GM21717 (cell line): ENCODE results near the gene WDR36.

Experiments used
- ATAC-seq: cut with Tn5 transposase; IDR thresholded peaks from one replicate; pipeline ENCODE4 v1.9.1; 2021; ENCODE audit warnings: mild to moderate bottlenecking, moderate library complexity; ENCODE audit not compliant: unreplicated experiment

Gene WDR36

DNA sequence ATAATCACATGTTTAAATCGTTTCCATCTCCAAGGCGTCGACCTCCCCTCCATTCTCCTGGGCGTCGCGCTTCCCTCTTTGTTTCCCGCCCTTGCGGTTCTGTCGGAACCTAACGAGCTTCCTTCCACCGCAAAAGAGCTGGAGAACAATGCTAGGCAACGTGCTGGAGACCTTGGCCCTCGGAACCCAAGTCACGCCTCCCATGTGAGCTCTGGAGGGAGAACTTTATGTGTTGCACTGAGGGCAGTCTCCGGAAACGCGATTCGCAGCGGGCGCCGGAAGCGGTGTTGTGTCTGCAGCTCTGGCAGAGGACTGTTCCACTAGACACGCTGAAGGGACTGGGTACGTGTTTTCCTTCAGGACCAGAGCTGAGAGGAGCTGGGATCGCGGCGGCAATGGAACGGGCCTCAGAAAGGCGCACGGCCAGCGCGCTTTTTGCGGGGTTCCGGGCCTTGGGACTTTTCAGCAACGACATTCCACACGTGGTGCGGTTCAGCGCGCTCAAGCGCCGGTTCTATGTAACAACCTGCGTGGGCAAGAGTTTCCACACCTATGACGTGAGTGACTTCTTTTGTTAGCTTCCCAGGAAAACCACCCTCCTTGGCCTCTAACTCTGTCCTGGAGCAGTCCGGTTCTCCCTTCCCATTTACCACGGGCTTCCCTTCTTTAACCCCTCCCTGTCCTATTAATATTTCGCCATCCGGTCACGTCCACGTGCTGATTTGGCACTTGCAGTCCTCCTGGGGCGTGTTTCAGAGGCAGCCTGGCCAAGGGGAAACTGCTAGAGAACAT lies at the start of gene WDR36:
TSS of gene WDR36 (plus strand) at position 287 of the 792 bp plus-strand sequence. CDS start at position 396, 109 bp downstream.
- ATAC-seq: peak; percentile 98

DNA sequence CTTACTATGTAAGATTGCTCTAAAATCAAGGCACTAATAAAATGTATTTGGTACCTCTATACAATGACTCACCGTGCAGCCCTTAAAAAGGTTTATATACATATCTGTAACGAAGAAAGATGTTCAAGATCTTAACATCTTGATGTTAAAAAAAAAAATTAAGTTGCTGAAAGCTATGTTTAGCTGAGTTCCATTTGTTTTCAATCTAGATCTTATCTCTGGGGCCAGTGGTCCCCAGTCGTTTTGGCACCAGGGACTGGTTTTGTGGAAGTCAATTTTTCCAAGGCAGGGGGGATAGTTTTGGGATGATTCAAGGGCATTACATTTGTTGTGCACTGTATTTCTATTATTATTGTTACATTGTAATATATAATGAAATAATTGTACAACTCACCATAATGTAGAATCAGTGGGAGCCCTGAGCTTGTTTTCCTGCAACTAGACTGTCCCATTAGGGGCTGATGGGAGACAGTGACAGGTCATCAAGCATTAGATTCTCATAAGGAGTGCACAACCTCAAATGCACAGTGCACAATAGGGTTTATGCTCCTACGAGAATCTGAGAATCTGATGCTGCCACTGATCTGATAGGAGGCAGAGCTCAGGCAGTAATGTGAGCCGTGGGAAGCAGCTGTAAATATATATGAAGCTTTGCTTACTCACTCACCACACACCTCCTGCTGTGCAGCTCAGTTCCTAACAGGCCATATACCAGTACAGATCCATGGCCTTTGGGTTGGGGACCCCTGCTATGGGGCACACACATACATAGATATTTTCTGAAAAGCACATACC lies 48.2 kb upstream of the WDR36 start:
- no peak for ATAC-seq

DNA sequence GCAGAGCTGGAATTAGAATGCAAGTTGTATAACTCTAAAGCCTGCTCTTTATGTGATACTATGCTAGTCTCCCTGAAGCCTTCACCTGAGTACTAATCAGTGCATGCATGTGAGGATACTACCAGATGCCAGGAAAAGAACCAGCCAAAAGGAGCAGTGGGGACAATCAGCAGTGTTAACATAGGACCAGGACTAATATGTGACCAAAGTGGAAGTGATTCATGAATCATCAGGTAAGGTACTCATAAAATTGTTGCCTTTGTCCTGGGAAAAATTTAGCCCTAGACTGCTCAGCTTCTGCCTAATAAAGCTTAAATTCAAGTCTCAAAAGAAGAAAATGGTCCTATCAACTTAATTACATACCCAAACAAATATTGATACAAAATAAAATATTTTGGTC lies 34.1 kb upstream of the WDR36 start:
- no peak for ATAC-seq

DNA sequence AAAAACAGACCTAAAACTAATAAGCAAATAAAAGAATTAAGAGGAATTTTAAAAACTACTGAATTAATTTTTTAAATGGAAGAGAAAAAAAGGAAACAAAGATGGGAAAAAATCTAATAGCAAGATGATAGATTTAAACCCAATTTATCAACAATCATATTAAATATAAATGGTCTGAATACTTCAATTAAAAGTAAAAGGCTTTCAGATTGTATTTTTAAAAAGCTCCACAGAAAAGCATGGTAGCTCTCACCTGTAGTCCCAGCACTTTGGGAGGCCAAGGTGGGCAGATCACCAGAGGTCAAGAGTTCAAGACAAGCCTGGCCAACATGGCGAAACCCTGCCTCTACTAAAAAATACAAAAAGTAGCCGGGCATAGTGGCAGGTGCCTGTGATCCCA lies 32.0 kb upstream of the WDR36 start:
- ATAC-seq: no peak

DNA sequence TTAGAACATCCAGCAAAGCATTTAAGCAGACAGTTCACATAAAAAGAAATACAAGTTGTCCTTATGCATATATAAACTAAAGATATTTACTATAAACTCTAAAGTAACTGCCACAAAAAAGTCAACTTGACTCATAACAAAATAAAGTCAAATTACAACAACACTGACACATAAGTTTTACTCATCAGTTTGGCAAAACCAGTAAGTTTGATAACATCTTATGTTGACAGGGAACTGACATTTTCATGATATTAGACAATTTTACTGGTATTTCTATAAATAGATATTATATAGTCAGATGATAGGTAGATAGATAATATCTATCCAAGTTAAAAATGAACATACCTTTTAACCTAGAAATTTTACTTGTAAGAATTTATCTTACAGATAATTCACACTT lies 30.5 kb upstream of the WDR36 start:
- no peak for ATAC-seq

DNA sequence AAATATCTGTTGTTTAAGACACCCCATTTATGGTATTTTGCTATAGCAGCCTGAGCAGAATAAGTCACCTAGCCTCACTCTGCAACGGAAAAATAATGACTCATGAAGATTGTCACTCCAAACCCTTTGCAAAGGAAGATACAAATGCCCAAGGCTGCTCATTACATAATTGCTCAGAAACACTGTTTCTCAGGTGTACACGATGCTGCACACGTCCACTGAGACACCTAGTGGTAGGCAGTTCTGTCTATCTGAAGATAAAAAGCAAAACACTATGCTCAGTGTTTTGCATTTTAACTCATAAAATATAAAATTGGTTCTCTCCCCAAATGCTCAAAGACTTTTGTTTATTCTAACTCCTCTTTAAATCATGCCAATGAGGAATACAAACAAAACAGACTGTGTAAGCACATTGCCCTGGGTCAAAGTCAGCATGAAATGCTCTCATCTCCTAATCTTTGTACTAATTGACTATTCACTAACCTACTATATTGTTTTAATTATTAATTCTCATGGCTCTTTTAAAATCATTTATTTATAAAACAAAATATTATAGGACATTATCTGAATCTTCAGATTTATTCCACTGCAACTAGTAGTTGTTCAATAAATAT lies 28.3 kb upstream of the WDR36 start:
- ATAC-seq: peak; percentile 85

DNA sequence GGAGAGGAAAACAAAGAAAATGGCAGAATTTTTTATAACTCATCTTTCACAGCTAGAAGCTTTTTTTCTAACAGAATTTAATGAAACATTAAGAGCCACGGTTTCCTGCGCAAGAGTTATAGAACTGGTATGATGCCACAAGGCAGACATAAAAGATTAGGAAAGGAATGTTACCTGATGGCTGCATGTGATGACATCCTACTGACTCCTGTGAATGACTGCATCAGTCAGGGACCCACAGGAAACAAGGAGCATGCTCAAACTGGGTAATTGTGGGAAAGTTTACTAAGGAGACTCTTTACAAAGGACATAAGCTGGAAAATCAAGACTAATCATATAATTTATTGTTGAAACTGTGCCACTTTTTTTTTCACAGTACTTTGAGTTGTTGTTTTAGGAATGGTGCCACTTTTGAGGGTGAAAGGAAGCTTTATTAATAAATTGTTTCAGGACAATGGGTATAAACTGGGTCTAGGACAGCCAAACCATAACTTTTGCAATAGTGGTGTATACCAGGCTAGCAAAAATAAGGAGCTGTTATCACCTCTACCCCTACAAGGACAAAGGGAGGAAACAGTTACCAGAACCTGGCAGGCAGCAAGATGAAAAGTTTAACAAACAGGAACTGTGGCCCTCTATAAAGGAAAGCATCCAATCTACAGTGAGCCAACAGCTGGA lies 25.7 kb upstream of the WDR36 start:
- ATAC-seq: no peak

DNA sequence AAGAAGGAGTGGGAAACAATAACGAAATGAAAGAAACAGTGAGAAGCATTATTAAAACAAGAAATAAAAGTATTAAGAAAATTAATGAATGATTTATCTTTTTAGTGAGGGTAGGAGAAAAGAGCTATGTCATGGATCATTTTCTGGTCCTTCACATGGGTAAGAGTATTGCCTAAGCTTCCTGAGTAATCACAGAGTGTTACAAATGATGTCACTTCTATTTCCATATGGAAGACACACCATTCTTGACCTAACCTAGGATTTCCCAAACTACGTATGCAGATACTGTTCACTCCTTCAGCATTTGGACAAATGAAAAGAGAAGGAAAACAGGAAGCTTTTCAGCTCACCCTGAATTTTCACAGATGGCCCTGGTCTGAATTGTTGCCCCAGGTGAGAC lies 23.9 kb upstream of the WDR36 start:
- no peak for ATAC-seq

DNA sequence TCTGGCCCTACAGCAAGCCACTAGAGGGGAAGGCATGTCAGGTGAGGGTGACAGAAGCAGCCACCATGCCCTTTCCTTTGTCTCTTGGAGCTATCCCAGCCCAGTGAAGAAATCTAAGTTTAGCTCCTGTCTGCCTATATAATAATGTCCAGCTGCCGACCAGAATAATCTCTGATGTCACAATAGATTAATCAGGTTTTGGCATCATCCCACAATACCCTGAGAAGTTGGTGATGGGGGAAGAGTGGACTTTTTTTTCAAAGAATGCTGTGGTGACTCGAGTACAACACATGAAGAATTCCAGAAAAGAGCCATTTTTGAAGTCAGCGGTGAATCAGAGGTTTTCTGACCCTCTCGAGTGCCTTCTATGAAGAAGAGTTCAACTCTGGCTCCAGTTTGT lies 22.3 kb upstream of the WDR36 start:
- no peak for ATAC-seq

DNA sequence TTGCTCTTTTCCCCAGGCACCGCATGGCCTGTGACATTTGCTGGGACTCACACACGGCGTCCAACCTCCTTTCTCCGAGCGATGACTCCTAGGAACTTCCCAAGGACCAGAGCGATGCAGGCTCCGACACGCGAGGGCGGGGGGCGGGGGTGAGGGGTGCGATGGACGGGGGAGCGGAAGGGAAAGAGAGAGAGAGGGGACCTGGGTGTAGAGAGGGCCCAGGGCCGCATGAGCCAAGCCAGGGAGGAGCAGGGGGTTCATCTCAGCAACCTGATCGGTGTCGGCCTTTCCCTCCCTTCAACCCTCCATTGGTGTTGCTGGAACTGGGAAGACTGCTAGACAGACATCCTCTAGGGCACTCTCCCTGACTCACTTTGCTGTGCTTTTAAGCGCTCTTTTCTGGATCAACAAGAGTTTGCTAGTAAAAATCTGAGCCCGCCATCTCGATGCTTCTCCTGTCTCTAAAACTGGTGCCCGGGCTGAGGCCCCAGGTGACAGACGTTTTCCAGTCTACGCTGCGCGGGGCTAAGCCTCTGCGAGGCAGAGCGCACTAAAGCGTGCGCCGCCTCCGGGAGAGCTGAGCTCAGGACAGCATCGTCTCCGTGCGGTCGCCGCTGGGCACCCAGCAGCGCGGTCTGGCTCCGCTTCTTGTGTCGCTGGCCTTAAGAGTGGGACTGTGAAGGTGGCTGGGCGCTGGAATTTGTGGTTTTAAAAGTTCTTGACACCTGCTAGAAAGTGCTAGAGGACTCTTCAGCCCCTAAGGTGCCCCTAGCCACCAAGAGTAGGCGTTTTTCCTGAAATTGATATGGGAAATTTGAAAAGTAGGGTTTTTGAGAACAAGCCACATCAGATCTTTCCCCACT lies 21.6 kb upstream of the WDR36 start:
- ATAC-seq: no peak

DNA sequence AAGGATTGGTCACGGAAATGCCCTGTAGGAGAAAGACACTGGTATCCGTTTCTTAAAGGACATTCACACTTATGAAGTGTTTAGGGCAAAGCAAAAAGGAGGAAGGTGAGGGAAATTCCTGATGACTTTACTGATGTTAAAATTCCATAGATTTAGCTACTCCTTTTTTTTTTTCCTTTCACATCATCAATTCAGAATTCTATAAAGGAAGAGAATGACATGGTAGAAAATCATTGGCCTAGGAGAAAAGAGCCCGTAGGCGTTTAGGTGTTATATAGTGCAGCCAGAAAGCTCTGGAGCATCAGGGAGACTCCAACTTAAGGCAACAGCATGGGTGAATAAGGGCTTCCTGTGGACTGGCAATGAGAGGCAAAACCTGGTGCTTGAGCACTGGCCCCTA lies 20.7 kb upstream of the WDR36 start, which contains the start of gene TSLP:
TSS of gene TSLP (plus strand) at position 301 of the 400 bp plus-strand sequence. CDS start 178 bp downstream, outside the sequence.
- ATAC-seq: no peak

DNA sequence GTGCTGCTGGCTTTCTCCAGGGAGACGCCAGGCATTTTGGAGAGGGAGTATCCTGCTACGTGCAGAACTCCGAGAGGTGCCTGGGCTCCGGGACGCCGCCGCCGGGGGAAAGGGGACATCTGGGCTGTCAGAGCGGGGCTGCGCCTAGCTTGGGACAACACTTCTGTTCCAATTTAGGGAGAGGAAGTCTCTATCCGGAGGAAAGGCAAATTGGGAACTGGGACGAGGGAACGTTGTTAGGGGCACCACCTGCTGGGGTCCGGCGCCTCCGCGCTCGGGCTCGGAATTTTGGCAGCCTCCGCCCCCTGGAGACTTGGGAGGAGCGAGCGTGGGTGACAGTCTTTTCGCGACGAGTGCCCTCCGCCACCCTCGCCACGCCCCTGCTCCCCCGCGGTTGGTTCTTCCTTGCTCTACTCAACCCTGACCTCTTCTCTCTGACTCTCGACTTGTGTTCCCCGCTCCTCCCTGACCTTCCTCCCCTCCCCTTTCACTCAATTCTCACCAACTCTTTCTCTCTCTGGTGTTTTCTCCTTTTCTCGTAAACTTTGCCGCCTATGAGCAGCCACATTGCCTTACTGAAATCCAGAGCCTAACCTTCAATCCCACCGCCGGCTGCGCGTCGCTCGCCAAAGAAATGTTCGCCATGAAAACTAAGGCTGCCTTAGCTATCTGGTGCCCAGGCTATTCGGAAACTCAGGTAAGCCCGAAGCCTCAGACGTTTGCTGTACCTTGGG lies 19.0 kb upstream of the WDR36 start:
- ATAC-seq: peak; percentile 83

DNA sequence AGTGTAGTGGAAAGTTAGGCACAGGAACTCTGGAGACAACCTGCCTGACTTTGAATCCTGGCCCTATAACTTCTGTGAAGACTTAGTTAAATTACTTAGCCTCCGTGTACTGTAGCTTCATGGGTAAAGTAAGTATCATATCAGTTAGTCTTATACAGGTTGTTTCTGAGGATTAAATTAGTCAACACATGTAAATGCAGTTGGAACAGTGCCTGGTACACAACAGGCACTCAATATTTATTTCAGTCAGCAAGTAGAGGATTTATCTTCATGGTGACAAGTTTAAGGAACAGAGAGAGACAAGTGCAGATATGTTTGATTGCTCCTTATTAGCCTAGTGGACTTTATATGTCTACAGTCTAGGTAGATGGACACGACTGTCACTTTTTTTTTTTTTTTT lies 17.9 kb upstream of the WDR36 start:
- ATAC-seq: no peak

DNA sequence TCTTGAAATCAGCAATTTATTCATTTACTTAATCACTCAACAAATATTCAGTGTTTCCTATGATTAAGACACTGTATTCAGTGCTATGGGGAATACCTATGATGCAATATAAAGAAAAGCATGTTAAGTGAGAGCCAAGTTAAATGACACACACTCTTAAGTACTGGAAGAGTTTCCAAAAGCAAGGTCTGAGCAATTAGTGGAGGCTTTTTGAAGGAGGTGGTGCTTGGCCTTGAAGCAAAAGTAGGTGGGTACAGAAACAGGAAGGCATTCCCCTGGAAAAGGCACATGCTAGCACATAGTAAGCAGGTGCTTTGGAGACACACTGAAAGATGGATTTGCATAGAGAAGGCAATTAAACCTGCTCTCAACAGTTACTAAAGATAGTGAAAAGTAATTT lies 16.6 kb upstream of the WDR36 start:
- ATAC-seq: no peak

DNA sequence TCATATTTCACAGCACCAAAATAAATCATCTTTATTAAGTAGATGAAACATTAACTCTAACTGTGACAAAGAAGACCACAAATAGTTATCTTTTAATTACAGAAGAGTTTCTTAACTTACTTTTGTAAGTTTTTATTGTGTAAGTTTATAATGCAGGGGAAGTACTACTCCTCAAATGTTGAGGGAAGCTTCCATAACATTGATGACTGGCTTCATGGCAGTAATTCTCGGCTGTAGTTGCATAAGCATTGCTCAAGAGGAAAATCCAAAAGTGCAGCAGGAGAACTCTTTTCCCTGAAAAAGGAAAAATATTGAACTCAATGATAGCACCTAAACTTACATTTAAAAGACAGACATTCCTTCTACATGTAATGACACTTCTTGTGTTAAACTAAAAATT lies 16.1 kb upstream of the WDR36 start:
- ATAC-seq: no peak

DNA sequence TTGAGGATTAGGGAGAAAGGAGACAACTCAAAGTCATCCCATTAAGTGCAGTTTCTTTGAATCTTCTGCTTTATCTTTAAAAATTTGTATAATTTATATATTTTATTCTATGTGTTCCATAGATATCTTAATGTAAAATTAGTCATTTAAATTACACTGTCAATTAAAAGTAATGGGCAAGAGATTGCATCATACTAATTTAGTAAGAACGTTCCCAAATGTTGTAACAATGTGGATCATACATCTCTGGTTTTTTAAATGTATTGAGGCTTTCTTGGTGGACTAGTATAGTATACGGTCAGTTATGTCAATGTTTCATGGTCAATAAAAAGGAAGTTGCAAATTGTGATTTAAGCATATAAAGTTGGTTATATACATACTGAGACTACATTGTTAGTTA lies 14.5 kb upstream of the WDR36 start:
- no peak for ATAC-seq

DNA sequence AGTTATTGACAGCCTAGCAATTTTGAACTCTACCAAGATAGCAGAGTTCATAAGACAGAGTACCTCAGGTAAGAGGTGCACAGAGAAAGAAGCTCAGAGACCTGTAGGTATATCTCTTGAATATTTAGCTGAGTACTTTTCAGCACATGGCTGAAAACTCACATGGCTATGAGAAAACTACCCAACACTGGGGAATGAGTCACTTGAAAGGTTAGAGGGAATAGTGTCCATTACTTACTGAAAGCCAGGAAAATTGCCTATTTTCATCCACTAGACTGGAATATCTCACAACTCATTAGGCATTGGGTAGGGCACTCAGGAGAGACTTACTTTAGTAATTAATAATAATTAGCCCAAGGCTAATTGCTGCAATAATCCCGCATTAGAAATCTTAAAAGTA lies 12.3 kb upstream of the WDR36 start:
- no peak for ATAC-seq

DNA sequence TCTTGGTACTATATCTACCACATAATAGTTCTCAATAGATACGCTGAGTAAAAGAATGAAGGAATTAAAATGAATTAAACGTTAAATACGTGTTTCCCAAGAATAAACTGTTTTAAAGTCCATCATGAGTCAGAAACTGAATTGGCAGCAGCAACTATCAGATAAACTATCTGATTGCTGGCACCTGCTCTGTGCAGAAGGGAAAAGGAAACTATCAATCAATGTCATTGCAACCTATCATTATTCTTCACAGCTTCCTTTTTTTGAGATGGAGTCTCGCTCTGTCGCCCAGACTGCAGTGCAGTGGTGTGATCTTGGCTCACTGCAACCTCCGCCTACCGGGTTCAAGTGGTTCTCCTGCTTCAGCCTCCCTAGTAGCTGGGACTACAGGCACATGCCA lies 8.8 kb upstream of the WDR36 start:
- ATAC-seq: no peak

DNA sequence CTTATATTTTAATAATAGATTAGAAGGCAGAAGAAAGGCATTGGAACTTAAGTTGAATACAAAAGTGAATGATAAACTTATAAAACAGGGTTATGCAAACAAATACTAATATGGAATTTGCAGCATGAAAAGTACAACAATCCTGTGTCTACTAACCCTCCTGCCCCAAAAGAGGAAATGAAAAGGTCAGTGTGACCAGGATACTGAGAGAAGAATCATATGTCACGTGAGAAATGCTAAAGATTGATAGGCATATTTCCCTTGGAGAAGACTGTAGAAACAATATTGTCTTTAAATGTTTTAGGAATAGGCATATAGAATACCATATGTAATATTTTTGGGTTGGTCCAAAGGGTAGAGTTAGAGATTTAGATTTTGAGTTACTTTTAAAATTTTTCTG lies 3.8 kb downstream of the WDR36 start:
- no peak for ATAC-seq
